Measurements from ENCODE around the gene EBNA1BP2. TPM values are rescaled to one million over a fixed set of nuclear protein-coding genes. Genes with fewer than 3 reads are reported as not detected.

EBNA1BP2 gene
- total and polyA plus RNA-seq, 2 of the 4 experiments (the other 2 are of a cell fraction): 82.8 to 135 TPM

DNA sequence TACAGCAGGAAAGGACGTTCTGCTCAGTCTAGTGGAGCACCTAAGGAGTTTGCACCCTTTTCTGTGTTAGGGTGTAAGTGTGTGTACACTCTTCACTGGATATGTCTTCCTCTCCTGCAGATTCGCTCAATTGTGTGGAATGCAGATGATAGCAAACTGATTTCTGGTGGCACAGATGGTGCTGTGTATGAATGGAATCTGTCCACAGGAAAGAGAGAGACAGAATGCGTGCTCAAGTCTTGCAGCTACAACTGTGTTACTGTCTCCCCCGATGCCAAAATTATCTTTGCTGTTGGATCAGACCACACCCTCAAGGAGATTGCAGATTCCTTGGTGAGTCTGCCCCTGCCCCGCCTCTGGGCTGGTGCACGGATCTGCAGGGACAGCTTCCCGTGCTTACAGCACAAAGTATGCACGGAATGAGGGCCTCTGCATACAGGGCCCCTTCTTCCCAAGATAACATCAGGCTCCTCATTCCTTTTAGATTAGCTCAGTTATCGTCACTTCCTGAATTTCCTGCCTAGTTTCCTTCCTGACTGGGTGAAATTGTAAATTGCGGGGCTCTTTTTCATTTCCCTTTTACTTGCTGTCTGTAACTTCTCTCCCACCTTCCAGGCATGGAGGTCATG, 34.6 kb upstream of the EBNA1BP2 start:
- H3K14ac ChIP-seq (replicated peaks; ENCODE audit: low read depth, low read length): peak overlapping the region; percentile 93
- peak overlapping the region; percentile 97 for H4K5ac ChIP-seq (ENCODE audit: low read depth, low read length)
- peak overlapping the region; percentile 92 for H2AK9ac ChIP-seq (replicated peaks; ENCODE audit: low read depth, low read length, poor library complexity)
- peaks cover 0 to 7% of the 10 kb centered on the region in 2 experiments; a peak in 2 of 4 replicates for H3K79me1 ChIP-seq (ENCODE audit: low read depth in 1 of 2, low read length in 2 of 2)
- peak overlapping the region; percentile 97 for H2AK5ac ChIP-seq (ENCODE audit: low read depth, low read length)
- H3K18ac ChIP-seq (ENCODE audit: low read depth, low read length): peak overlapping the region; percentile 98
- peak overlapping the region; percentile 100 for H2BK20ac ChIP-seq (ENCODE audit: low read depth, low read length)
- peak overlapping the region; percentile 99 for H3K4ac ChIP-seq (ENCODE audit: low read depth, low read length)
- H4K91ac ChIP-seq (ENCODE audit: insufficient read depth, low read depth, low read length): peak overlapping the region; percentile 98
- peaks cover 18% of the 10 kb centered on the region for H3K4me1 ChIP-seq (ENCODE audit: control insufficient read depth, insufficient read depth, low read length)
- H4K8ac ChIP-seq (ENCODE audit: low read depth in 2 of 2, low read length in 2 of 2): peak overlapping the region; percentile 78 to 98
- POLR2A ChIA-PET (ENCODE audit: unreplicated experiment): interaction anchor here (0.5 to 1.0 kb wide), 5 partner anchors 9 to 146 kb away, joined by 3 to 5 read pairs (median 3); partner anchors contain the start of gene EBNA1BP2
- H3K9ac ChIP-seq (ENCODE audit: low read depth, low read length): peak overlapping the region; percentile 72
- no peaks in the 10 kb centered on the region for H4K20me1 ChIP-seq (ENCODE audit: insufficient read depth, low read length)
- peak overlapping the region; percentile 96 for H3K56ac ChIP-seq (ENCODE audit: extremely low read depth, insufficient read depth, low read length)
- no peaks in the 10 kb centered on the region for H3K27me3 ChIP-seq (ENCODE audit: control insufficient read depth, insufficient read depth, low read length)
- CTCF ChIA-PET: no interaction called here
- intact Hi-C loops (cut with micrococcal nuclease) (loop anchor here (1.0 kb wide), 1 partner anchor 34 kb away; the partner anchor contains the start of genes CFAP57 and EBNA1BP2), dilution Hi-C loops (cut with HindIII; ENCODE audit: low sequenced_read_pairs, unreplicated experiment) (no loop called here), in situ Hi-C loops (cut with MboI; ENCODE audit: low sequenced_read_pairs) (no loop called here)
- peaks cover 27% of the 10 kb centered on the region for H3K9me1 ChIP-seq (ENCODE audit: insufficient read depth, low read length)
- no peaks in the 10 kb centered on the region for H3K36me3 ChIP-seq (ENCODE audit: control insufficient read depth, insufficient read depth, low read length)
- H2BK15ac ChIP-seq (ENCODE audit: low read depth, low read length): peak overlapping the region; percentile 97
- DNase-seq (peak; percentile 98), ATAC-seq (ENCODE audit: low read depth) (peak; percentile 96)
- H2BK120ac ChIP-seq (ENCODE audit: low read depth, low read length): peak overlapping the region; percentile 99
- H3K4me3 ChIP-seq (ENCODE audit: insufficient read depth, low read depth, low read length): peak overlapping the region; percentile 31; the same call in 1 of the 2 replicates
- BruUV-seq (replicated peaks): no TSS peak
- H3K9me3 ChIP-seq (ENCODE audit: control insufficient read depth, insufficient read depth, low read length): no peaks in the 10 kb centered on the region
- H2BK5ac ChIP-seq (ENCODE audit: low read depth, low read length, poor library complexity, severe bottlenecking): peak overlapping the region; percentile 100
- 8% methylated on average over 7 of the region's 10 CpGs; no CpG with 5 or more reads in 1 of the 2 experiments for WGBS, 2 experiments (ENCODE audit: extremely low coverage in 2 of 2, insufficient read length in 1 of 2)
- H3K27ac ChIP-seq (ENCODE audit: insufficient read depth, low read length): peak overlapping the region; percentile 97
- H2AFZ ChIP-seq (replicated peaks; ENCODE audit: low read length, poor library complexity): peak overlapping the region; percentile 75
- peak overlapping the region; percentile 81 for H3K4me2 ChIP-seq (ENCODE audit: low read depth, low read length)
- peak overlapping the region; percentile 95 for H3K23ac ChIP-seq (ENCODE audit: low read depth, low read length)
- TF ChIP-seq NFE2L2 (IDR thresholded peaks at IDR 0.05; ENCODE audit: low read depth, low read length) (no peak), SMC3 (IDR thresholded peaks at IDR 0.05; ENCODE audit: low read depth, low read length) (no peak), MXI1 (IDR thresholded peaks at IDR 0.05; ENCODE audit: borderline replicate concordance, low read depth, low read length) (no peak), CEBPB (IDR thresholded peaks at IDR 0.05; ENCODE audit: low read depth, low read length) (peak; percentile 23; the same call in 1 of the 2 replicates), CHD1 (IDR thresholded peaks at IDR 0.05; ENCODE audit: low read depth, low read length) (no peak), RAD21 (IDR thresholded peaks at IDR 0.05; ENCODE audit: low read length) (peak; percentile 17; the same call in 1 of the 2 replicates), POLR2A (IDR thresholded peaks at IDR 0.05; ENCODE audit: low read depth, low read length) (peak; percentile 62; the same call in 1 of the 2 replicates), MAFK (IDR thresholded peaks at IDR 0.05; ENCODE audit: low read depth, low read length) (0 out of 2 replicates have a peak, but pooled peaks have one; percentile 18), RCOR1 (IDR thresholded peaks at IDR 0.05; ENCODE audit: insufficient replicate concordance, low read length) (peak; percentile 23), MAZ (IDR thresholded peaks at IDR 0.05; ENCODE audit: borderline replicate concordance, low read depth, low read length) (peak; percentile 81; the same call in 1 of the 2 replicates), FOS (IDR thresholded peaks at IDR 0.05; ENCODE audit: low read depth, low read length) (no peak)
- TF ChIP-seq, protein P1, sequence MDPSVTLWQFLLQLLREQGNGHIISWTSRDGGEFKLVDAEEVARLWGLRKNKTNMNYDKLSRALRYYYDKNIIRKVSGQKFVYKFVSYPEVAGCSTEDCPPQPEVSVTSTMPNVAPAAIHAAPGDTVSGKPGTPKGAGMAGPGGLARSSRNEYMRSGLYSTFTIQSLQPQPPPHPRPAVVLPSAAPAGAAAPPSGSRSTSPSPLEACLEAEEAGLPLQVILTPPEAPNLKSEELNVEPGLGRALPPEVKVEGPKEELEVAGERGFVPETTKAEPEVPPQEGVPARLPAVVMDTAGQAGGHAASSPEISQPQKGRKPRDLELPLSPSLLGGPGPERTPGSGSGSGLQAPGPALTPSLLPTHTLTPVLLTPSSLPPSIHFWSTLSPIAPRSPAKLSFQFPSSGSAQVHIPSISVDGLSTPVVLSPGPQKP (IDR thresholded peaks at IDR 0.05; ENCODE audit: borderline replicate concordance, low read depth, low read length): no peak
- TF ChIP-seq, protein P2, sequence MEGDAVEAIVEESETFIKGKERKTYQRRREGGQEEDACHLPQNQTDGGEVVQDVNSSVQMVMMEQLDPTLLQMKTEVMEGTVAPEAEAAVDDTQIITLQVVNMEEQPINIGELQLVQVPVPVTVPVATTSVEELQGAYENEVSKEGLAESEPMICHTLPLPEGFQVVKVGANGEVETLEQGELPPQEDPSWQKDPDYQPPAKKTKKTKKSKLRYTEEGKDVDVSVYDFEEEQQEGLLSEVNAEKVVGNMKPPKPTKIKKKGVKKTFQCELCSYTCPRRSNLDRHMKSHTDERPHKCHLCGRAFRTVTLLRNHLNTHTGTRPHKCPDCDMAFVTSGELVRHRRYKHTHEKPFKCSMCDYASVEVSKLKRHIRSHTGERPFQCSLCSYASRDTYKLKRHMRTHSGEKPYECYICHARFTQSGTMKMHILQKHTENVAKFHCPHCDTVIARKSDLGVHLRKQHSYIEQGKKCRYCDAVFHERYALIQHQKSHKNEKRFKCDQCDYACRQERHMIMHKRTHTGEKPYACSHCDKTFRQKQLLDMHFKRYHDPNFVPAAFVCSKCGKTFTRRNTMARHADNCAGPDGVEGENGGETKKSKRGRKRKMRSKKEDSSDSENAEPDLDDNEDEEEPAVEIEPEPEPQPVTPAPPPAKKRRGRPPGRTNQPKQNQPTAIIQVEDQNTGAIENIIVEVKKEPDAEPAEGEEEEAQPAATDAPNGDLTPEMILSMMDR (conservative IDR thresholded peaks at IDR 0.05; ENCODE audit: low read depth, low read length): no peak
- TF ChIP-seq, protein P3, sequence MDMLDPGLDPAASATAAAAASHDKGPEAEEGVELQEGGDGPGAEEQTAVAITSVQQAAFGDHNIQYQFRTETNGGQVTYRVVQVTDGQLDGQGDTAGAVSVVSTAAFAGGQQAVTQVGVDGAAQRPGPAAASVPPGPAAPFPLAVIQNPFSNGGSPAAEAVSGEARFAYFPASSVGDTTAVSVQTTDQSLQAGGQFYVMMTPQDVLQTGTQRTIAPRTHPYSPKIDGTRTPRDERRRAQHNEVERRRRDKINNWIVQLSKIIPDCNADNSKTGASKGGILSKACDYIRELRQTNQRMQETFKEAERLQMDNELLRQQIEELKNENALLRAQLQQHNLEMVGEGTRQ (IDR thresholded peaks at IDR 0.05; ENCODE audit: low read depth, low read length): no peak

All from IMR-90 (cell line).